HEK293 (cell line): Measurements from ENCODE around the gene NAPSA.

Experiments
- GLI4 ChIP-seq: fragments of 450-650 bp; formaldehyde crosslinking; IDR thresholded peaks from 2 replicates; pipeline ENCODE4 v1.5.1; 2016; ENCODE audit warnings: missing biosample characterization, missing genetic modification characterization
- HOXA7 ChIP-seq: sonication (generic); formaldehyde crosslinking; IDR thresholded peaks from 2 replicates; pipeline ENCODE4 v1.8.1; 2022; ENCODE audit warnings: missing genetic modification reagents, borderline replicate concordance
- KLF8 ChIP-seq: fragments of 450-650 bp; formaldehyde crosslinking; IDR thresholded peaks from 2 replicates; pipeline ENCODE4 v1.5.1; 2016; ENCODE audit warnings: missing biosample characterization, missing genetic modification characterization
- SCRT2 ChIP-seq: fragments of 450-650 bp; formaldehyde crosslinking; IDR thresholded peaks from 2 replicates; pipeline ENCODE4 v1.5.1; 2016; ENCODE audit warnings: missing biosample characterization, missing genetic modification characterization
- SP3 ChIP-seq: fragments of 450-650 bp; formaldehyde crosslinking; IDR thresholded peaks from 2 replicates; pipeline ENCODE4 v1.5.1; 2016; ENCODE audit warnings: missing biosample characterization, missing genetic modification characterization
- SP7 ChIP-seq: fragments of 450-650 bp; formaldehyde crosslinking; IDR thresholded peaks from 2 replicates; pipeline ENCODE4 v1.5.1; 2016; ENCODE audit warnings: missing biosample characterization, missing genetic modification characterization
- ZBTB1 ChIP-seq: fragments of 450-650 bp; formaldehyde crosslinking; IDR thresholded peaks from 2 replicates; pipeline ENCODE4 v1.5.1; 2016; ENCODE audit warnings: missing biosample characterization, missing genetic modification characterization
- ZNF10 ChIP-seq: fragments of 450-650 bp; formaldehyde crosslinking; IDR thresholded peaks from 2 replicates; pipeline ENCODE4 v1.5.1; 2017; ENCODE audit warnings: missing biosample characterization, missing genetic modification characterization
- ZNF23 ChIP-seq: fragments of 450-650 bp; formaldehyde crosslinking; IDR thresholded peaks from 2 replicates; pipeline ENCODE4 v1.5.1; 2016; ENCODE audit warnings: missing biosample characterization, missing genetic modification characterization, borderline replicate concordance
- ZNF274 ChIP-seq, 2 experiments: fragments of 200-500 bp in 1 of 2; fragments of 450-650 bp in 1 of 2; sonication (Bioruptor generic) in 1 of 2; formaldehyde crosslinking in 1 of 2; IDR thresholded peaks; 2 replicates each; pipeline versions ENCODE4 v1.5.1 to v1.6.1; 2014 to 2016; ENCODE audit warnings: borderline replicate concordance in 1 of 2, inconsistent platforms in 1 of 2, low read length in 1 of 2, missing biosample characterization in 1 of 2, missing genetic modification characterization in 1 of 2
- ZNF37A ChIP-seq: fragments of 450-650 bp; IDR thresholded peaks from 2 replicates; pipeline ENCODE4 v1.5.1; 2018; ENCODE audit warnings: missing biosample characterization, missing genetic modification characterization
- ZNF404 ChIP-seq: fragments of 450-650 bp; formaldehyde crosslinking; IDR thresholded peaks from 2 replicates; pipeline ENCODE4 v1.5.1; 2017; ENCODE audit warnings: missing biosample characterization, missing genetic modification characterization
- ZNF521 ChIP-seq: fragments of 450-650 bp; formaldehyde crosslinking; IDR thresholded peaks from 2 replicates; pipeline ENCODE4 v1.5.1; 2017; ENCODE audit warnings: missing biosample characterization, mild to moderate bottlenecking, missing genetic modification characterization
- ZNF544 ChIP-seq: fragments of 450-650 bp; formaldehyde crosslinking; IDR thresholded peaks from 2 replicates; pipeline ENCODE4 v1.5.0; 2017; ENCODE audit warnings: missing biosample characterization, missing genetic modification characterization
- ZNF639 ChIP-seq: fragments of 450-650 bp; formaldehyde crosslinking; IDR thresholded peaks from 2 replicates; pipeline ENCODE4 v1.5.1; 2016; ENCODE audit warnings: missing biosample characterization, missing genetic modification characterization
- ZNF654 ChIP-seq: fragments of 450-650 bp; formaldehyde crosslinking; IDR thresholded peaks from 2 replicates; pipeline ENCODE4 v1.5.1; 2016; ENCODE audit warnings: low read depth, missing biosample characterization, missing genetic modification characterization
- ZNF670 ChIP-seq: fragments of 450-650 bp; formaldehyde crosslinking; IDR thresholded peaks from 2 replicates; pipeline ENCODE4 v1.5.1; 2016; ENCODE audit warnings: missing biosample characterization, missing genetic modification characterization, low read depth
- ZNF677 ChIP-seq: fragments of 450-650 bp; IDR thresholded peaks from 2 replicates; pipeline ENCODE4 v1.5.0; 2018; ENCODE audit warnings: missing biosample characterization, mild to moderate bottlenecking, missing genetic modification characterization, moderate library complexity
- ZNF747 ChIP-seq: fragments of 450-650 bp; formaldehyde crosslinking; IDR thresholded peaks from 2 replicates; pipeline ENCODE4 v1.5.1; 2016; ENCODE audit warnings: missing biosample characterization, missing genetic modification characterization
- ZNF76 ChIP-seq: fragments of 450-650 bp; formaldehyde crosslinking; IDR thresholded peaks from 2 replicates; pipeline ENCODE4; 2016; ENCODE audit warnings: low read depth, missing biosample characterization, missing genetic modification characterization, borderline replicate concordance
- TF ChIP-seq, protein P1 (sequence below): fragments of 450-650 bp; IDR thresholded peaks from 2 replicates; pipeline ENCODE4 v1.5.1; 2018; ENCODE audit warnings: missing biosample characterization, mild to moderate bottlenecking, missing genetic modification characterization
- TF ChIP-seq, protein P2 (sequence below): fragments of 450-650 bp; formaldehyde crosslinking; IDR thresholded peaks from 2 replicates; pipeline ENCODE4 v1.5.1; 2016; ENCODE audit warnings: missing biosample characterization, missing genetic modification characterization
- TF ChIP-seq, protein P3 (sequence below): fragments of 450-650 bp; formaldehyde crosslinking; IDR thresholded peaks from 2 replicates; pipeline ENCODE4 v1.5.1; 2016; ENCODE audit warnings: missing biosample characterization, missing genetic modification characterization
- TF ChIP-seq, protein P4 (sequence below): fragments of 450-650 bp; formaldehyde crosslinking; IDR thresholded peaks from 2 replicates; pipeline ENCODE4 v1.5.1; 2017; ENCODE audit warnings: missing biosample characterization, missing genetic modification characterization

The NAPSA gene

DNA sequence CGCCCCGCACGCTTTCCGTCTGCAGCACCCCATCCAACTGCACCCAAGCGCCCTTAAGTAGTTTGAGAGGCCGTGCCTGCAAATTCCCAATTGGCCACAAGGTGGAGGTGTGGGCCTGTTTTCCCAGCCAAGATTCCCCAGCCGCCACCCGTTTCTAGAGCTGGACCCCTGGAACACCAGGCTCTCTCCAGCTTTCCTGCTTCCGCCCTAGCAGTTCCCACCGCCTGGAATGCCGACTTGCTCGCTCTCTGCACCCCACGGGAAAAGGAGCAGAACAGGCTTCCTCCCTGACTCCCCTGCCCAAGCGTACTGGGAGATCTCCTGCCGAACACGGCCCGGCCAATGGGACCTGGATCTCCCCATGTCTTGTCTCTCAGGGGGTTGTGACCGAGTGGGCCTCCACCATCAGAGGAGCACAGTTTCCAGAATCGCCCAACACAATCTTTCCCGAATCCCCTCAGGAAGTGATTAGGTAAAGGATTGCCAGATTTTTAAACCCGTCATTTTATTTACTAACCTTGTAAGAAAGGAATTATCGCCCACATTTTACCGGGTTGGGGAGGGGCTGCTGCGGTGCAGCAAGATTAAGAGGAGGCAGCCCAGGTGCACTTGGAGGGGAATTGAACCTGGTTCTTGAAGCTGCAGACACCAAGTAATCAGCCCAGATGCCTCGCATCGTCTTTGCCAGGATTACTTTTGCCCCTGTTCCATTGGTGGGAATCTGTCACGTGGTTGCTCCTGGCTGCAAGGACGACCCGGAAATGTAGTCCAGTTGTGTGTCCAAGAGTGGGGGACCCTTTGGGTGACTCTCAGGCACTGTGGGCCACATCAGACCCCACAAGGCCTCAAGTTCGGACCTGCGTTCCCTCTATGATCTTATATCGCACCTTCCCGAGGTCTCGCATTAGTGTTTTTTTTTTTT is 3.5 kb upstream of the NAPSA start (continued):
- TF ChIP-seq, protein P1, sequence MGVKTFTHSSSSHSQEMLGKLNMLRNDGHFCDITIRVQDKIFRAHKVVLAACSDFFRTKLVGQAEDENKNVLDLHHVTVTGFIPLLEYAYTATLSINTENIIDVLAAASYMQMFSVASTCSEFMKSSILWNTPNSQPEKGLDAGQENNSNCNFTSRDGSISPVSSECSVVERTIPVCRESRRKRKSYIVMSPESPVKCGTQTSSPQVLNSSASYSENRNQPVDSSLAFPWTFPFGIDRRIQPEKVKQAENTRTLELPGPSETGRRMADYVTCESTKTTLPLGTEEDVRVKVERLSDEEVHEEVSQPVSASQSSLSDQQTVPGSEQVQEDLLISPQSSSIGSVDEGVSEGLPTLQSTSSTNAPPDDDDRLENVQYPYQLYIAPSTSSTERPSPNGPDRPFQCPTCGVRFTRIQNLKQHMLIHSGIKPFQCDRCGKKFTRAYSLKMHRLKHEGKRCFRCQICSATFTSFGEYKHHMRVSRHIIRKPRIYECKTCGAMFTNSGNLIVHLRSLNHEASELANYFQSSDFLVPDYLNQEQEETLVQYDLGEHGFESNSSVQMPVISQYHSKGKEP = no peak
- no peak for TF ChIP-seq ZNF670 (tag by site-specific recombination)
- no peak for TF ChIP-seq ZNF37A (tag by site-specific recombination)
- TF ChIP-seq ZNF404 (tag by site-specific recombination) = no peak
- no peak for TF ChIP-seq ZNF274 (IDR thresholded peaks at IDR 0.05; ENCODE audit: low read length)
- TF ChIP-seq ZNF274 (tag by site-specific recombination; IDR thresholded peaks at IDR 0.05; ENCODE audit: borderline replicate concordance) = no peak
- TF ChIP-seq SP7 (tag by site-specific recombination) = no peak
- TF ChIP-seq, protein P2, sequence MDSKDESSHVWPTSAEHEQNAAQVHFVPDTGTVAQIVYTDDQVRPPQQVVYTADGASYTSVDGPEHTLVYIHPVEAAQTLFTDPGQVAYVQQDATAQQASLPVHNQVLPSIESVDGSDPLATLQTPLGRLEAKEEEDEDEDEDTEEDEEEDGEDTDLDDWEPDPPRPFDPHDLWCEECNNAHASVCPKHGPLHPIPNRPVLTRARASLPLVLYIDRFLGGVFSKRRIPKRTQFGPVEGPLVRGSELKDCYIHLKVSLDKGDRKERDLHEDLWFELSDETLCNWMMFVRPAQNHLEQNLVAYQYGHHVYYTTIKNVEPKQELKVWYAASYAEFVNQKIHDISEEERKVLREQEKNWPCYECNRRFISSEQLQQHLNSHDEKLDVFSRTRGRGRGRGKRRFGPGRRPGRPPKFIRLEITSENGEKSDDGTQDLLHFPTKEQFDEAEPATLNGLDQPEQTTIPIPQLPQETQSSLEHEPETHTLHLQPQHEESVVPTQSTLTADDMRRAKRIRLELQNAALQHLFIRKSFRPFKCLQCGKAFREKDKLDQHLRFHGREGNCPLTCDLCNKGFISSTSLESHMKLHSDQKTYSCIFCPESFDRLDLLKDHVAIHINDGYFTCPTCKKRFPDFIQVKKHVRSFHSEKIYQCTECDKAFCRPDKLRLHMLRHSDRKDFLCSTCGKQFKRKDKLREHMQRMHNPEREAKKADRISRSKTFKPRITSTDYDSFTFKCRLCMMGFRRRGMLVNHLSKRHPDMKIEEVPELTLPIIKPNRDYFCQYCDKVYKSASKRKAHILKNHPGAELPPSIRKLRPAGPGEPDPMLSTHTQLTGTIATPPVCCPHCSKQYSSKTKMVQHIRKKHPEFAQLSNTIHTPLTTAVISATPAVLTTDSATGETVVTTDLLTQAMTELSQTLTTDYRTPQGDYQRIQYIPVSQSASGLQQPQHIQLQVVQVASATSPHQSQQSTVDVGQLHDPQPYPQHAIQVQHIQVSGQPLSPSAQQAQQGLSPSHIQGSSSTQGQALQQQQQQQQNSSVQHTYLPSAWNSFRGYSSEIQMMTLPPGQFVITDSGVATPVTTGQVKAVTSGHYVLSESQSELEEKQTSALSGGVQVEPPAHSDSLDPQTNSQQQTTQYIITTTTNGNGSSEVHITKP (tag by site-specific recombination) = peak; percentile 92
- no peak for TF ChIP-seq ZNF639 (tag by site-specific recombination)
- 0 out of 2 replicates have a peak, but pooled peaks have one; percentile 12 for TF ChIP-seq SP3
- TF ChIP-seq HOXA7 (CRISPR knock-in tag) = no peak
- TF ChIP-seq, protein P3, sequence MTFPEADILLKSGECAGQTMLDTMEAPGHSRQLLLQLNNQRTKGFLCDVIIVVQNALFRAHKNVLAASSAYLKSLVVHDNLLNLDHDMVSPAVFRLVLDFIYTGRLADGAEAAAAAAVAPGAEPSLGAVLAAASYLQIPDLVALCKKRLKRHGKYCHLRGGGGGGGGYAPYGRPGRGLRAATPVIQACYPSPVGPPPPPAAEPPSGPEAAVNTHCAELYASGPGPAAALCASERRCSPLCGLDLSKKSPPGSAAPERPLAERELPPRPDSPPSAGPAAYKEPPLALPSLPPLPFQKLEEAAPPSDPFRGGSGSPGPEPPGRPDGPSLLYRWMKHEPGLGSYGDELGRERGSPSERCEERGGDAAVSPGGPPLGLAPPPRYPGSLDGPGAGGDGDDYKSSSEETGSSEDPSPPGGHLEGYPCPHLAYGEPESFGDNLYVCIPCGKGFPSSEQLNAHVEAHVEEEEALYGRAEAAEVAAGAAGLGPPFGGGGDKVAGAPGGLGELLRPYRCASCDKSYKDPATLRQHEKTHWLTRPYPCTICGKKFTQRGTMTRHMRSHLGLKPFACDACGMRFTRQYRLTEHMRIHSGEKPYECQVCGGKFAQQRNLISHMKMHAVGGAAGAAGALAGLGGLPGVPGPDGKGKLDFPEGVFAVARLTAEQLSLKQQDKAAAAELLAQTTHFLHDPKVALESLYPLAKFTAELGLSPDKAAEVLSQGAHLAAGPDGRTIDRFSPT (tag by site-specific recombination) = no peak
- TF ChIP-seq ZNF23 (tag by site-specific recombination) = no peak
- no peak for TF ChIP-seq ZNF544 (tag by site-specific recombination)
- TF ChIP-seq, protein P4, sequence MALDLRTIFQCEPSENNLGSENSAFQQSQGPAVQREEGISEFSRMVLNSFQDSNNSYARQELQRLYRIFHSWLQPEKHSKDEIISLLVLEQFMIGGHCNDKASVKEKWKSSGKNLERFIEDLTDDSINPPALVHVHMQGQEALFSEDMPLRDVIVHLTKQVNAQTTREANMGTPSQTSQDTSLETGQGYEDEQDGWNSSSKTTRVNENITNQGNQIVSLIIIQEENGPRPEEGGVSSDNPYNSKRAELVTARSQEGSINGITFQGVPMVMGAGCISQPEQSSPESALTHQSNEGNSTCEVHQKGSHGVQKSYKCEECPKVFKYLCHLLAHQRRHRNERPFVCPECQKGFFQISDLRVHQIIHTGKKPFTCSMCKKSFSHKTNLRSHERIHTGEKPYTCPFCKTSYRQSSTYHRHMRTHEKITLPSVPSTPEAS (tag by site-specific recombination) = no peak
- TF ChIP-seq SCRT2 (tag by site-specific recombination) = no peak
- TF ChIP-seq GLI4 (tag by site-specific recombination) = no peak
- no peak for TF ChIP-seq ZNF10 (tag by site-specific recombination)
- TF ChIP-seq ZBTB1 (tag by site-specific recombination) = no peak
- TF ChIP-seq KLF8 (tag by site-specific recombination) = no peak
- no peak for TF ChIP-seq ZNF521 (tag by site-specific recombination)
- TF ChIP-seq ZNF76 (tag by site-specific recombination) = no peak; the same call in 1 of the 2 replicates
- TF ChIP-seq ZNF654 (tag by site-specific recombination) = peak; percentile 76
- no peak for TF ChIP-seq ZNF747
- TF ChIP-seq ZNF677 (tag by site-specific recombination) = no peak
